Measurements from ENCODE around the gene MOGAT3.

Gene MOGAT3

DNA sequence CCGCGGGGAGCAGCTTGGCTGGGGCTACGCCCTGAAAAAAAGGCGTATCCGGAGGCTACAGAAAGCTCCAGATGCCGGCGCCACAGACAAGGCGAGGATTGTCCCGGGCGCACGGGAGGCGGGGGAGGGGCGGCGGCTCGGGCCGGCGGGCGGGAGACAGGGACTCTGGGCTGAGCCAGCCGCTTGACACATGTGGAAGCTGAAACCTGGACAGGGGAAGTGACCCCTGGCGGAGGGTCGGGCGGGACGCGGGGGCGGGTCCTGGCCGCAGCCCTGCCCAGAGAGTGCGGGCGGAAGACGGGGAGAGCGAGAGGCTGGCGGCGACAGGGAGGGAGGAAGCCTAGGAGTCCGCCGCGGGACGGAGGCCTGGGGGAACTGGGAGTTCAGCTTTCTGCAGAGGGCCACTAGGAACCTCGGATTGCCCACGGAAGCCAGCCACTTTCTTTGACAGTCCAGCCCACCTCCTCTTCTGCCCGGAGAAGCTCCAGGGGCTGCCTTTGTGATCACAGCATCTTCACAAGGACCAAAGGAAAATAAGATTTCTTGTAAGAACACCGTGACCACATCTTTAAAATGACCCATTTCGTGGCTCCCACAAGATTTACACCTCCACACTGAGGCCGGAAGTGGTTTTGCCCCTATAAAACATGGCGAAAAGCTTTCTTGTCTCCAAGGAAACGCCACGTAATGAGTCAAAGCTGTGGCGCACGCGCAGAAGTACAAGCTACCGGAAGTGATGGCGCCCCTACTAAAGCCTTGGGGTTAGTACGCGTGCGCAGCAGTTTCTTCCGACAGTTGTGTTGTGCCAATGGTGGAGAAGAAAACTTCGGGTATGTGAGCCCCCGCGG, 16.8 kb upstream of the MOGAT3 start, which contains the start of the genes PLOD3 and ZNHIT1:
Gene PLOD3, minus strand, starts transcription at position 194 of the 848 bp plus-strand sequence. CDS start 307 bp downstream, outside the sequence.
Gene ZNHIT1, plus strand, starts transcription at position 778 of the 848 bp plus-strand sequence. Its CDS starts 31 bp downstream, at position 809.
- no peak for TF ChIP-seq CTCF (IDR thresholded peaks at IDR 0.05)

DNA sequence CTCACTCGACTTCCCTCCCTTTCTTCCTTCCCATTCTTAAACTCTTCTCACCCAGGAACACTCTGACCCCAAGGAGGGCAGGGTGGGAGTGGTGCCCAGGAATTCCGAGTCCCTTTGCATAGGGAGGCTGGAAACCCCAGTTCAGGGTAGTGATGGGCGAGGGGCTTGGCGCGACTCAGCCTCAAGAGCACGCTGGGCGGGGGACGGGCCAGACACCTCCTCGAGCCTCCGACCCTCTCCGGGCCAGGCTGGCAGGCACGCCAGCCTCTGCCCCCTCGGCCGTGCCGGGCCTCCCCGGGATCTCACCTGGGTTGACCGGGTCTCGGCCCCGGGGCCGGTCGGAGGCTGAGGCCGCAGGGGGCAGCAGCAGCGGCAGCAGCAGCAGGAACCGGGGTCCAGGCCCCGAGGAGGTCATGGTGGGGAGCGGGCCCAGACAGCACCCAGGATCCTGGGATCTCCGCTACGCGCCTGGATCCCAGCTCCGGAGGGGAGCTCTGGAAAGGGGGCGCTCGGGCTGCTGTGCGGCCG, 16.1 kb upstream of the MOGAT3 start:
- no peak; the same call in 1 of the 2 replicates for TF ChIP-seq CTCF (IDR thresholded peaks at IDR 0.05)

DNA sequence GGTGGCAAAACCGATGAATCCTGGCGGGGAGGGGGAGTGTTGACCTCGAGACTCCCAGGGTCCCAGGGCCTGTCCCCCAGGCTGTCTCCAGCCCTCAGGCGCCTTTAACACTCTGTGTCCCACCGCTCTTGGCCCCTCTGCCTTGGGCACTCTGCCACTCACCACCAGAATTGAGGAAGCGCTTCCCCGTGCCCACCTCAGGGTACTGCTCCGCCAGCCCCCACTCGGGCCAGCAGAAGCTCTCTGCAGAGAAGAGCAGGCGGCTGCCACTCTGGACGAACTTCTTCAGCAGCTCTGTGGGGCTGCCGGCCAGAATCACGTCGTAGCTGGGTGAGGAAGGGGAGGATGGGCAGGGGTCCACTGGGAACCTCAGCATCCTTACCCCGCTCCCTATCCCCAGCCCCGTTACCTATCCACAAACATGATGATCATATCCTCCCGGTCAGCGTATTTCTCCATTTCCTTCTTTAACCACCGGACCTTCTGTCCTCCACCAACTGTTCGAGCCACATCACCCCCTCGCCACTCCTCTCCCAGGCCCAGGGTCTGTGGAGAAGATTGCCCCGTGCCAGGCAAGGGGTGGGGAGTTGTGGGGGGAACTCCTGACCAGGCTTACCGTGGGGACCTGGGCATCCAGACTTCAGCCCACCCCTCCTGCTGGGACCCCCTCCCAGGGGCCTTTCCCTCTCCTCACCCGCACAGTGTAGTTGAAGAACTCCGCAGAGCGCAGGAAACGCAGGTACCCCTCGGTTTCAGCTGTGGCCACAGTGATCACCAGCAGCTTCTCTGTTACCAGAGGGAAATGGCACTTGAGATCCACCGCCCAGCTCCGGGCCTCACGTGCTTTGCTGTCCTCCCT, 15.4 kb upstream of the MOGAT3 start:
- no peak for TF ChIP-seq CTCF (IDR thresholded peaks at IDR 0.05)

- TF ChIP-seq CTCF (IDR thresholded peaks at IDR 0.05): no peak
These were observed 11.2 kb upstream of the MOGAT3 start for GRCh38 chr7:101212014-101212413.

DNA sequence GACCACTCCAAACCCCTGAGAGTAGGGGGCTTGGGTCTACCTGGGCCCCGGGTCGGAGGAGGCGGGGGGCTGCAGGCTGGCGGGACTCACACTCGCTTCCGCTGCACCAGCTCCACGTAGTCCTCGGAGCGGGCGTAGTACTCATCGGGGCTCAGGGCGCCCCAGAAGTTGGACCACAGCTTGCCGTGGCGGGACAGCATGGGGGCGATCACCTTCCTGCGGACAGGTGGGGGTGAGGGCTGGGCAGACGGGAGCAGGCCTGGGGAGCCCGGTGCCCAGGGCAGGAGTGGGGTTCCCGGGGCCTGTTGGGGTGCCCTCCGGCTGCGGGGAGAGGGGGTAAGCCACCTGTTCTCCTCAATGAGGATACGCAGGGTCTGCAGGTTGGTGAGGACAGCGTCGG, 10.7 kb upstream of the MOGAT3 start:
- no peak for TF ChIP-seq CTCF (IDR thresholded peaks at IDR 0.05)

- no peak for TF ChIP-seq CTCF (IDR thresholded peaks at IDR 0.05)
These were observed 9.3 kb upstream of the MOGAT3 start for GRCh38 chr7:101210143-101210542.

DNA sequence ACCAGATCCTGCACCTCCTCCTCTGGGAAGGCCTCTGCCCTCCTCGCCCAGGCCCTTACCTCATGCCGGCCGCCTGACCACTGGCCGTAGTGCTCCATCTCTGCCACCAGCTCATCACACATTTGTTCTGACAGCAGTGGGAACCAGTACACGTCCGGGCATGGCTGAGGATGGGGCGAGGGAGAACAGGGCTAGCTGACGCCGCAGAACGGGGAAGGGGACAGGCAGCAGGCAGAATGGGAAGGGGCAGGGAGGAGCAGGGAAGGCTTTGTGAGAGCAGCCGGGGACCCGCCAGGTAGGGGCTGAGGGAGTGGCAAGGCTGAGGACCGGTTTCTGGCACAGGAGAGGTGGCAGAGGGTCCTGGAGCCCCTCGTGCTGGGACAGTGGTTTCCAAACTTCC, 8.0 kb upstream of the MOGAT3 start:
- no peak for TF ChIP-seq CTCF (IDR thresholded peaks at IDR 0.05)
